DMS114 treated with DMSO at 0.1 percent for 48 hours (cell line): Measurements from ENCODE around the gene IPO9.

Experiments used
- DNase-seq: peaks from one replicate; lab custom pipeline; 2025; ENCODE audit not compliant: unreplicated experiment; lab: John Stamatoyannopoulos, UW

Gene IPO9

DNA sequence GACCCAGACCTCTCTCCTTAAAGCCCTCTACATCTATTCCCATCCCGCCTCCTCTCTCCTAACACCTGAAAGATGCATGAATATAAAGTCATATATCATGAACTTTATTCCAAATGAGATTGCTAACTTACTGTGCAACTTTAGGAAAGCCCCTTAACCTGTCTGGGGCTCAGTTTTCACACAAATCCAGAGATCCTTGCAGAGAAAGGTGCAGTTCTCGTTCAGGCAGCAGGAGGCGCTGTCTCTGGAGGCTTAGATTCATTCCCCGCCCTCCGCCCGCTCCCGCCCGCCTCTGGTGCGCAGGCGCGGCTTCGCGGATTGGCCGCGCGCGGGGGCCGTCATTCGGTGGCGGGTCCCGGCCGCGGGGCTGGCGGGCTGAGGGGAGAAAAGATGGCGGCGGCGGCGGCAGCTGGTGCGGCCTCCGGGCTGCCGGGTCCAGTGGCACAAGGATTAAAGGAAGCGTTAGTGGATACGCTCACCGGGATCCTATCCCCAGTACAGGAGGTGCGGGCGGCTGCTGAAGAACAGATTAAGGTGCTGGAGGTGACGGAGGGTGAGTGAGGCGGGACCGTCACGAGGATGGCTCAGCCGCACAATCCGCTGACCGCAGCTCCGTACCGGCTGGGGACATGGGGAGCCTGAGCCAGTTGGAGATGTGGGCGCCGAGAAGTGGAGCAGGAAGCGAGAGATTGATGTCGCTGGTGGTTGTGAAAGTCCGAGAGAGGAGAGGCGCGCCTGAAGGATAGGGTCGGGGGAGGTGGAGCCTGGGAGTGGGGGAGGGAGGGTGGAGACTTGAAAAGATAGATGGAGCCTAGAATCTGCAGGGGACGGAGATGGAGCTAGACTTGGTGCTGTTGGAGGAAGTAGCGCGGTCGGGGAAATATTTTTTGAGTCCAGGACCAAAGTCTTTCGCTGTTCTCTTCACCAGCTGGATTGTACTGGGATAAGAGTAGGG, at the start of gene IPO9:
Gene IPO9, plus strand, starts transcription at position 338 of the 955 bp plus-strand sequence. Its CDS starts 53 bp downstream, at position 391.
- peak; percentile 83 for DNase-seq

- no peak for DNase-seq
Observed at GRCh38 chr1:201779351-201779880, 49.5 kb upstream of the IPO9 start.

GRCh38 chr1:201780952-201781351, 48.0 kb upstream of the IPO9 start:
- no peak for DNase-seq

GRCh38 chr1:201781437-201781836, 47.5 kb upstream of the IPO9 start:
- no peak for DNase-seq

GRCh38 chr1:201782353-201782752, 46.6 kb upstream of the IPO9 start:
- DNase-seq: no peak

GRCh38 chr1:201783058-201783457, 45.9 kb upstream of the IPO9 start:
- DNase-seq: no peak

- no peak for DNase-seq
Observed at GRCh38 chr1:201783572-201783971, 45.4 kb upstream of the IPO9 start.

DNA sequence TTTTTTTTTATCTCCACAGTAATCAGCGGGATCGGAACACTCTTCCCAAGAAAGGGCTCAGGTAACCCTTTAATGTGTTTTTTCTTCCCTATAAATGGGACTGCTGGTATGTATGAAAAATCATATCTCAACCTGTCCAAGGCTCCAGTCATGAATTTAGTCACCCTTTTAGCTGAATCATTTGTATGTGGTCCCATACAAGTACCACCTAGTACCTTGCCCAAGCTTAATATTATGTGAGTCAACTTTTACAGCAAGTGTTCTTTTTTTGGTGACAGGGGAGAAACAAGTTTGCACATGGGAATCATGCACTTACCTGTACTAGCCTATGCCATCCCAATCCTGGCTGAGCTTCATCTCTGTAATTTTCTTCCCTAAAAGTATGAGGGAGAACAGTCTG, 43.7 kb upstream of the IPO9 start:
- no peak for DNase-seq

DNA sequence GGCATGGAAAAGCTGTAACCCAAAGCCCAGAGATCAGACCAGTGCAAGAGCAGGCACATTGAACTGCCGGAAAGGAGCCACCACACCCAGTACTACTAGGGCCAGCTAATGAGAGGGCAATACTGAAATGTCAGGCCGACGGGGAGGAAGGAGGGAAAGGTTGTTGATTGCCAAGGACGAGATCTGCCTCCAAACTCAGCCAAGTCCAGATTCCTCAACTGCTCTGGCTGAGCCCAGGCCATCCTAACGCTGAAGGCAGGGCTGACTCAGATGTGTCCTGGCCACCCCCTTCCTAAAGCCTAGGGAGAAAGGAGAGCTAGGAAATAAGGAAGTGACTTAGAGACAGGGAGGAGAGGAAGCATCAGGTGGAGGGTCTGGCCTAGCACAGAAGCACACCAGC, 42.1 kb upstream of the IPO9 start:
- DNase-seq: no peak

- no peak for DNase-seq
Observed at GRCh38 chr1:201788296-201788695, 40.7 kb upstream of the IPO9 start.

- DNase-seq: no peak
Observed at GRCh38 chr1:201789245-201789644, 39.7 kb upstream of the IPO9 start.

- DNase-seq: no peak
Observed at GRCh38 chr1:201790261-201790660, 38.7 kb upstream of the IPO9 start.

- no peak for DNase-seq
Observed at GRCh38 chr1:201791051-201791778, 37.7 kb upstream of the IPO9 start.

GRCh38 chr1:201791779-201792173, 37.2 kb upstream of the IPO9 start:
- no peak for DNase-seq

DNA sequence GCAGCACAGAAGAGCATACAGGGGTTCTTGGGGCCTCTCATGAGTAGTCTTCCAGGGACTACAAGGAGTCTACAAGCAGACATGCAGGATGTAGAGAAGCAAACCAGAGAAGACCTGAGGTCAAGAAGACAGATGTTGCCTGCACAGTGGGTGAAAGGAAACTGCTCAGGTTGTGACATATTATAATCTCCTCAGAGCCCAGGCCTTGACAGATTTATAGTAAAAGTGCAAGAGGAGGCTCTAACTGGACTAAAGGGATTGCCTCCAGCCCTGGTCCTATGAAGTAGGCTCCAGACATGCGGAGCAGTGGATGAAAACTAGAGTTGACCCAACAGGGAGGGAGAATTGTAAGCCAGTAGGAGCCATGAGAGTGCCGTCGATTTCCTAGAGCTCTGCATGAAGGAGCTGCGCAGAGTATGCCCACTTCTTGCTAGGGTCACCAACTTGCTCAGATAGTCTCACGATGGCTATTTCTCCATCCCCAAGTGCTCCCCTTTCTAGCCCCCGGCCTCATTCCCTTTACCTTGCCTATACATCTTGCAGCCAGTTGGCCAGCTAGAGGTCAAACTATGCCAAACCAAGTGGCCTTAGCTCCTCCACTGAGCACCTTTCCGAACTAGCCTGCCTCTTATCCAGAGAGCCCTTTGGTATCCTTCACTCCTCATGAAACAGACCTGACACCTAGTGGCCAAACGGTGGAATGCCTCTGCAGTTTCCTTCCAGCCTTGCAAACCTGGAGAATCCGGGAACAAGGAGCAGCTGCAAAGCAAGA, 36.2 kb upstream of the IPO9 start:
- peak; percentile 71 for DNase-seq

- DNase-seq: no peak
Observed at GRCh38 chr1:201793306-201793925, 35.5 kb upstream of the IPO9 start.

GRCh38 chr1:201795066-201795465, 33.9 kb upstream of the IPO9 start:
- DNase-seq: peak; percentile 7

DNA sequence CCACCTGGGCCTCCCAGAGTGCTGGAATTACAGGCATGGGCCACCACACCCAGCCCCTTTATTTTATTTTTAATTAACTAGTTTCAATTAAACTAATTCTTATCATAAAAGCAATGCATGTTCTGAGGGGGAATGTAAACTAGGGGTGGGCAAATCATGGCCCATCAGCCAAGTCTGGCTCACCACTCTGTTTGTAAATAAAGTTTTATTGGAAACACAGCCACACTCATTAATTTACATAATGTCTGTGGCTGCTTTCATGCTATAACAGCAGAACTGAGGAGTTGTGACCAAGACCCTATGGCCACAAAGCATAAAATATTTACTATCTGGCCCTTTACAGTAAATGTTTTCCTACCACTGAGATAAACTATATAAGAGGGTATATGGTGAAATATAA, 28.7 kb upstream of the IPO9 start:
- no peak for DNase-seq

- DNase-seq: no peak
Observed at GRCh38 chr1:201806801-201807200, 22.2 kb upstream of the IPO9 start.

- no peak for DNase-seq
Observed at GRCh38 chr1:201807958-201808632, 20.9 kb upstream of the IPO9 start.
